Gastrocnemius medialis (tissue), 4 donors: ENCODE data around the gene MRPL43.

Experiments
- CTCF ChIP-seq, 5 experiments: fragments of 450-650 bp in 3 of 5; fragments of 200-600 bp in 2 of 5; sonication (generic) in 2 of 5; IDR thresholded peaks in 4 of 5; conservative IDR thresholded peaks in 1 of 5; 1 replicate in 4 of 5; 2 replicates in 1 of 5; pipeline ENCODE4 v1.5.1; 2016 to 2019; ENCODE audit warnings: antibody characterized with exemption in 5 of 5, mild to moderate bottlenecking in 3 of 5, moderate library complexity in 3 of 5
- POLR2A ChIP-seq, 2 donors: fragments of 450-650 bp; IDR thresholded peaks; one replicate each; pipeline ENCODE4 v1.6.1; 2017; ENCODE audit warnings: antibody characterized with exemption in 2 of 2, mild to moderate bottlenecking in 2 of 2, moderate library complexity in 2 of 2

- no peak for TF ChIP-seq POLR2A (IDR thresholded peaks at IDR 0.05)
- no peak for TF ChIP-seq CTCF (IDR thresholded peaks at IDR 0.05 in 4 of 5, conservative IDR thresholded peaks at IDR 0.05 in 1 of 5)
Observed at GRCh38 chr10:101018118-101018599, 30.9 kb upstream of the MRPL43 start.
